Amniotic epithelial cell (primary cell): Measurements from ENCODE around the gene FAM171A2.
A peak's percentile ranks its signal among the peaks of the same experiment; 100 is the strongest.
"Not testable (repeated sequence)": the region's sequence is repeated elsewhere in the genome, so short reads cannot be mapped to it uniquely, and the experiment has no call there.

ENCODE experiments used
- DNase-seq: peaks from one replicate; pipeline ENCODE4 v3.0.0-alpha.2; 2010; ENCODE audit warnings: low read depth

The FAM171A2 gene

DNA sequence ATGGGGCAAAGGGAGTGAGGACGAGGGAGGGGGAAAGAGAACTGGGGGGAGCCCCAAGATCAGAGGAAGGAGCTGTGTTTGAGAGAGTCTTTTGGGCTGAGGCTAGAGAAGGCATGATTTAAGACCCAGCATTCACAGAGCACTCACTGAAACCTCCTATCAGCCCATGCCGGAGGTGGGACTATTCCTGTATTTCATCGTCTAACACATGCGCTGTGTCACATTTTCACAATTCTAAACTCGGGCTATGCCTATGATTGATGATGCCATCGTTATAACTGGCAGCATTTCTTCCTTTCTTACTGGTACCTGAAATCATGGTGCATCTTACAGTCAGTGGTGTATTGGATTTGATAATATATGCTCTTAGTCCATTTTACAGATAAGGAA is 3.5 kb downstream of the FAM171A2 start:
- no peak for DNase-seq

DNA sequence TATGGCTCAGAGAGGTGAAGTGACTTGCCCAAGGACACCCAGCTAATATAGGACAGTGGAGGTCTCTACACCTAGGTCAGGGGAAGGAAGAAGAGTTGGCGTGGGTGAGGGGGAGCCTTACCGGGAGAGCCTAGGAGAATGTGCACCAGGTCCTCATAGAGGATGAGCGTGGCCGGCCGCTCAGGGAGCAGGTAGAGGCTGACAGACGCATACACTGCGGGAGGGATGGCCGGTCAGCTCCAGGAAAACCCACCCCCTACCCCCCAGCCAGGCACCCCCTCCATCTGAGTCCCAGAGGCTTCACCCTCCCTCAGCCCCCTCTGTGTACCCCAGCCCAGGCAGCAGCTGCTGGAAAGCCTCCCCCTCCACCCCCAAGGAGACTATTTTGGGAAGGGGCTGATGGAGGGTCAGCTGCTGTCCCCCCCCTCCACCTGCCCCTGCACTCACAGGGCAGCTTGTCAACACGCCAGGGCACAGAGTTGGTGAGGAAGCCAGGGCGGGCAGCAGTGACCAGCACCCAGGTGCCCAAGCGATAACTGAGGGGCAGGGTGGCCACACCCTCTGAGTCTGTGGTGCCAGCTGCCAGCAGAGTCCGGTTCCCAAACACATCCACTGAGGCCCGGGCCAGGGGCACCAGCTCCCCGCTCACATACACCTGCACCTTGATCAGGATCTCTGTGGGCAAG is 4.1 kb downstream of the FAM171A2 start:
- no peak for DNase-seq

DNA sequence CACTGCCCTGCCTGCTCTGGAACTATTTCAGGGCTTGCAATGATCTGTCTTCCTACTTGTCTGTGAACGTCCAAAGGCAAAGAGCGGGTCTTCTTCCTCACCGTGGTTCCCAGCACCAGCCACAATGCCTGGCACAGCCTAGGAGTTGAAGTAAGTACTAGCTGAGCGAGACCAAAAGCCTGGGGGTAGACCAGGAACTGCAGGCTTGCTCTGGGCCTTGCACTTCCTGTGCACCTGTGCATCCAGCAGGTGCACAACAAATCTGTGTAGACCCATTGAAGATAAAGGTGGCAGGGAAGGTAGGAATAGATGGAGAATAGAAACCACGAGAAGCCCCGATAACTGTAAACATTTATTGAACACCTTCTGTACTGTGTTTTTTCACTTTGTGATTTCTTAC is 4.6 kb downstream of the FAM171A2 start:
- DNase-seq, result no peak

DNA sequence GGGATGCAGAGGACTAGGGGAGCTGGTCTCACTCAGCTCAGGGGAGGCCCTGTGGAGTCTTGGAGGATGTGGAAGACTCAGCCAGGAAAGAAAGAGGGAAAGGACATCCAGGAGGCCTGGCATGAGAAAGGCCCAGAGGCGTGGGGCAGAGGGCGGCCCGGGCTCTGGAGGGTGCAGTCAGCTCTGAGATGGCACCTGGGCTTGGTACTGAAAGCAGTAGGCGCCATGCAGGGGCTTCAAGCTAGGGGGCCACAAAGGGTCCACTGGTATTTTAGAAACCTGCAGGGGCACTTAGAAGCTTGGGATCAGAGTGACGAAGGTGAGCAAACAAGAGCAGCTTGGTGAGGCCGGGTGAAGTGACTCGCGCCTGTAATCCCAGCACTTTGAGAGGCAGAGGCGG is 5.6 kb downstream of the FAM171A2 start:
- DNase-seq, result no peak

DNA sequence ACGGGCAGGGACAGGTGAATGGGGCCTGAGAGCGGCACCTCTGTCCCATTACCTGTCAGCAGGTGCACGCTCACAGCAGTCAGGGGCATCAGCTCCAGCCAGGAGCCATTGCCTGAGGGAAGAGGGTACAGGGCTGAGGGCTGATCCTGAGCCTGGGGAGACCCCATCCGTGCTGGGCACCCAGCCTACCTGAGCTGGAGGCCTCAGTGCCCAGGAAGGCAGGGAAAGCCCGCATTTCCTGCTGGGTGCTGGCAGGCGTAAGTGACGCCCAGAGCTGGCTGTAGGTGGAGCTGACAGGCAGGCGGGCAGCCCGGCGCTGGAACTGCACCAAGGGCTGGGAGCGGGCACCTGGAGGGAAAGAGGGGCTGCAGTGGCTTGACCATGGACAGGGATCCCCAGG is 7.4 kb downstream of the FAM171A2 start:
- DNase-seq, result no peak

DNA sequence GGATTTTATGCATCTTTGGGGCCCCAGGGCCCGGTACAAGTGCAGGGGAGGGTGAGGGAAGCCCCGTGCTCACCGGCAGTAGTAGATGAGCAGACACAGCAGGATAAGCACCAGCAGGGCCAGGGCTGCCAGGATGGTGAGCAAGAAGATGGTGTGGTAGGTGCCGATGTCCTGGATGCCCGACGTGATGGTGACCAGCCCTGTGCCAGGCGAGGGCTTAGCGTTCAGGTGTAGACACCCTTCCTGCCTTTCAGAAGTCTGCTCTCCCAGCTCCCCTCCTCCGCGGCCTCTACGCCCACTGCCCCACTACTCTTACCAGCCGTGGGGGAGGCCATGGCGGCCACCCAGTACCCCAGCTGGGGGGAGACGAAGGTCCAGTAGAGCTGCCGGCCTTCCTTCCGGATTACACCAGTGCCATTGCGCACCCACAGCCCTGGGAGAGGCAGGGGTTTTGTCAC is 8.0 kb downstream of the FAM171A2 start:
- no peak for DNase-seq

DNA sequence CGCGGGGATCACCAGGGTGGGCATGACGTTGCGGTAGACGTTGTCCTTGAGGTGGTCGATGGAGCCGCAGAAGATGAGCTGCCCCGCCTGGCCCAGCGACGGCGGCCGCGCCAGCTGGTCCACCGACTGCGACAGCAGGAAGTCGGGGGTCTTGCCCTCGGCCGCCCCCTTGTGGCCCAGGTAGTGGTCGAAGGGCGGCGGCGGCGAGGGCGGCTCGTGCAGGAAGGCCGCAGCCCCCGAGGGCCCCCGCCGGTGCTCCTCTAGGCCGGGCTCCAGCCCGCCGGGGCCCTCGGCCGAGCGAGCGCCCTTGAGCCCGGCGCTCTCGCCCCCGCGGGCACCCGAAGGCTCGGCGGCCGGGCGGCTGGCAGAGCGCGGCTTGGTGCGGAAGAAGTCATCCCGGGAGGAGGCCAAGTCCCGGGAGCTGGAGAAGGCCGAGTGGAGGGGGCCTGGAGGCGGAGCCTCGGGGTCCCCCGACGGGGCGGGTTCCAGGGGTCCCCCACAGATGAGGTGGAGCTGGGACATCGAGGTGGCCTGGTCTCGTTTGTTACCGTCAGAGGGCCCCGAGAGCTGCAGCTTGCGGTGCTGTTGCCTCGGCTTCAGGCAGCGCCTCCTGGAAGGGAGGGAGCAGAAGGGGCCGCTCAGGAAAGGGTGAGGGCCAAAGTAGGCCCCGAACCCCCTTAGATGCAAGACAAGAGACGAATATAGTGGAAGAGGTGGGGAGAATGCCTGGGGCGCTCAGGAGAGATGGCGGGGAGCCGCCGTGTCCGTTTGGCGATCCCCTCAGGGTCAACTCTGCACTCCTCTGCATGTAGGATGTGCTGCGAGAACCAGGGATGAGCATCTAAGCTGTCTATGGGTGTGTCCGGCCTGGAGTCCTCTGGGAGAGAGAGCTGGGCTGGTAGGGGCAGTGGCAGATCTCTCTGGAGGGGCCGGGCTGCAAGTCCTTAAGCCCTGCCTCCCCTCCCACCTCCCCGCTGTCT is 8.8 kb downstream of the FAM171A2 start:
- DNase-seq, result no peak

DNA sequence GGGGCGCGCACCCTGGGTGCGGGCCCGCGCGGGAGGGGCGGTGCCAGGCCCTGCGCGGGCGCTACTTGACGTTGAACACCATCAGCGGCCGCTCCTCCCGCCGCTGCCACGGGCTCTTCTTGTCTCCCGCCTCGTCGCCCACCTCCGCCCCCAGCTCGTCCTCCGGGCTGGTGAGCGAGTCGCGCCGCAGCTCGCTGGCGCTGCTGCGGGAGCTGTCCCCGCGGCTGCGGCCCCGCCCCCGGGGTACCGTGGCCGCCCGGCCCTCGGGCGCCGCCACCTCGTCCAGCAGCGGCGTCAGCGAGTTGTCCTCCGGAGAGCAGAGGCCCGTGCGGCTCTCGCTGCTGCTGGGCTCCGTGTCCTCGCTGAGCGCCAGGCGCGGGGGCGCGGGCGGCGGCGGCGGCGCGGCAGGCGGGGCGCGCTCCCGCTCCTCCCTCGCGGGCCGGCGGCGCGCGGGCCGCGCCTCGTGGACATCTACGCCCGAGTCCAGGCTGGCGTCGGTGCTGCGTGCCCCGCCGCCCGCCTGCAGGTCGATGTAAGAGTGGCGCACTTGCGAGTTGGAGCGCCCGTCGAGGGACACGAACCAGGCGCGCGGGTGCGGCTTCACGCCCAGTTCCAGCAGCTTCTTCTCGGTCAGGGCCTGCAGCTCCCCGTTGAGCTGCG is 9.9 kb downstream of the FAM171A2 start:
- no peak for DNase-seq

DNA sequence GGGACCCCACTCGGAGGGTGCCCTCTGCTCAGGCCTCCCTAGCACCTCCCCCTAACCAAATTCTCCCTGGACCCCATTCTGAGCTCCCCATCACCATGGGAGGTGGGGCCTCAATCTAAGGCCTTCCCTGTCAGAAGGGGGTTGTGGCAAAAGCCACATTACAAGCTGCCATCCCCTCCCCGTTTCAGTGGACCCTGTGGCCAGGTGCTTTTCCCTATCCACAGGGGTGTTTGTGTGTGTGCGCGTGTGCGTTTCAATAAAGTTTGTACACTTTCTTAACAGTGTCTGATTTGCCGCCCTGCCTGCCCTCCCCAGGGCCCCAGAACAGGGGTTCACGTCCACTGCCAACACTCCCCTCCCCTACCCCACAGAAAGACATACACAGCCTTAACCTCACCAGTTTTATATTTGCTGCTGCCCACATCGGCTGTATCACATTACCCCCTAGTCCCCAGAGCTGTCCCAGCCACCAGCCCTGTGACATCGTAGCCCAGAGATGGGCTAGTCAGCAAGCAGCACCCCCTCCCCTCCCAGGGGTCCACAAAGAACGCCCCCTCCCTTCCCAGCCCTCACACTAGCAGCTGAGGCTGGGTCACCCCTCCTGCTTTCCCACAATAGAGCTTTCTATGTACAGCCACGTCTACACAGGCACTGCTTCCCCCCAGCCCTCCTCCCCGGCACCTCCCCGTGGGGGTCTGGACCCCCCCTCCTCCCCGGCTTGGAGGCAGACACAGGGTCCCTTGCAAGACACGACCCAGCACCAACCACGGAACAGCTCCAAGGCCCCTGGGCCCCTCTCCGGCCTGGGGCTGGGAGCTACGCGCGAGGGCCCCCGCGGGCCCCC is 10.6 kb downstream of the FAM171A2 start:
- DNase-seq, result no peak

DNA sequence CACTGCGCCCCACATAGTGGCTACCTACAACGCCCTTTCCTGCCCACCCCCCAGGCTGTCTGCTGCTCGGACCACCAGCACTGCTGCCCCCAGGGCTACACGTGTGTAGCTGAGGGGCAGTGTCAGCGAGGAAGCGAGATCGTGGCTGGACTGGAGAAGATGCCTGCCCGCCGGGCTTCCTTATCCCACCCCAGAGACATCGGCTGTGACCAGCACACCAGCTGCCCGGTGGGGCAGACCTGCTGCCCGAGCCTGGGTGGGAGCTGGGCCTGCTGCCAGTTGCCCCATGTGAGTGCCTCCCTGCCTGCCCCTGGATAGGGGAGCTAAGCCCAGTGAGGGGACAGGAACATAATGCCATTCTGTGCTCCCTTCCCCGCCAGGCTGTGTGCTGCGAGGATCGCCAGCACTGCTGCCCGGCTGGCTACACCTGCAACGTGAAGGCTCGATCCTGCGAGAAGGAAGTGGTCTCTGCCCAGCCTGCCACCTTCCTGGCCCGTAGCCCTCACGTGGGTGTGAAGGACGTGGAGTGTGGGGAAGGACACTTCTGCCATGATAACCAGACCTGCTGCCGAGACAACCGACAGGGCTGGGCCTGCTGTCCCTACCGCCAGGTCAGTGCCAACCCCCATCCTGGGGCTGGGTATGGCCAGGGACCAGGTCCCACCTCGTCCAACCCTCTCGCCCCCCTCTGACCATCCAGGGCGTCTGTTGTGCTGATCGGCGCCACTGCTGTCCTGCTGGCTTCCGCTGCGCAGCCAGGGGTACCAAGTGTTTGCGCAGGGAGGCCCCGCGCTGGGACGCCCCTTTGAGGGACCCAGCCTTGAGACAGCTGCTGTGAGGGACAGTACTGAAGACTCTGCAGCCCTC is 11.5 kb downstream of the FAM171A2 start:
- DNase-seq, result no peak

DNA sequence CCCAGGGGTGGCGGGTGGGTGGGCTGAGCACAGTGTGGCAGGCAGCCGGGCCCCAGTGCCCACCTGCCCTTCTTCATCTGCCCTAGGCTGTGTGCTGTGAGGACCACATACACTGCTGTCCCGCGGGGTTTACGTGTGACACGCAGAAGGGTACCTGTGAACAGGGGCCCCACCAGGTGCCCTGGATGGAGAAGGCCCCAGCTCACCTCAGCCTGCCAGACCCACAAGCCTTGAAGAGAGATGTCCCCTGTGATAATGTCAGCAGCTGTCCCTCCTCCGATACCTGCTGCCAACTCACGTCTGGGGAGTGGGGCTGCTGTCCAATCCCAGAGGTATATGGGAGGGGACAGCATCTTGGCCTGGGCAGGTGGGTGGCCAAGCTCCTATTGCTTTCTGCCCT is 12.2 kb downstream of the FAM171A2 start:
- DNase-seq, result no peak

DNA sequence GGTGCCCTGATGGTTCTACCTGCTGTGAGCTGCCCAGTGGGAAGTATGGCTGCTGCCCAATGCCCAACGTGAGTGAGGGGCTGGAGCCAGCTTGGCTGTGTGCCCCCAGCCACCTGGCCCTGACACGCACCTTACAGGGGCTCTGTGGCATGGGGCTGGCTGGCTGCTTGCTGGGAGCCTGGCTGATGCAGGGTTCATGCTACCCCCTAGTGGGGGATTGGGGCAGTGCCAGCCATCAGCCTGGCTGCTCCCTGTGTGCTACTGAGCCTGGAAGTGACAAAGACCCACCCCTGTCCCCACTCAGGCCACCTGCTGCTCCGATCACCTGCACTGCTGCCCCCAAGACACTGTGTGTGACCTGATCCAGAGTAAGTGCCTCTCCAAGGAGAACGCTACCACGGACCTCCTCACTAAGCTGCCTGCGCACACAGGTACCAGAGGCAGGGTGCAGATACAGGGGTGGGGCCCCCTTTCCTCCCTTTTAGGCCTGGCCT is 12.9 kb downstream of the FAM171A2 start:
- DNase-seq, result peak; percentile 38

DNA sequence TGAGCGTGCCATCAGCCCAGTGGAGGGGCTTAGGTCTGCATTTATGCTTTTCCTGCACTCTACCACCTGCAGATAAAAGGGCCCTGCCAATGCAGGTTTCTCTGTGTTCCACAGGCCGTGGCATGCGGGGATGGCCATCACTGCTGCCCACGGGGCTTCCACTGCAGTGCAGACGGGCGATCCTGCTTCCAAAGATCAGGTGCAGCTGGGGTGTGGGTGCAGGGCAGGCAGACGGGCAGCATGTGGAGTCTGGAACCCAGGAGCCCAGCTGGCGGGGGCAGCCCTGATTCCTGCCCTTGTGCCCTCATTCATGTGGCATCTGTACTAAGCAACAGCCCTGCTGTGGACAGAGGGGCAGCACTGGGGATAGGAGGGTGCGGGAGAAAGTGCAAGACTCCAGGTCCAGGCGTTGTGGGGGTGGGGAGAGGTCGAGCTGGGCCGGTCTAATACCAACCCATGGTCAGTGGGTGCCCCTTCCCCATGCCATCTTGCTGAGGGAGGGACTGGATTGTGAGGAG is 14.0 kb downstream of the FAM171A2 start:
- DNase-seq, result no peak

DNA sequence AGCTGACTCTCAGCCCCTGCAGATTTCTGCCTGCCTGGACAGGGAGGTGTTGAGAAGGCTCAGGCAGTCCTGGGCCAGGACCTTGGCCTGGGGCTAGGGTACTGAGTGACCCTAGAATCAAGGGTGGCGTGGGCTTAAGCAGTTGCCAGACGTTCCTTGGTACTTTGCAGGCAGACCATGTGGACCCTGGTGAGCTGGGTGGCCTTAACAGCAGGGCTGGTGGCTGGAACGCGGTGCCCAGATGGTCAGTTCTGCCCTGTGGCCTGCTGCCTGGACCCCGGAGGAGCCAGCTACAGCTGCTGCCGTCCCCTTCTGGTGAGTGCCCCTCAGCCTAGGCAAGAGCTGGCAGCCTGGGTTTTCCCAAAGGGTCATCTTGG is 14.7 kb downstream of the FAM171A2 start:
- DNase-seq, result no peak

DNA sequence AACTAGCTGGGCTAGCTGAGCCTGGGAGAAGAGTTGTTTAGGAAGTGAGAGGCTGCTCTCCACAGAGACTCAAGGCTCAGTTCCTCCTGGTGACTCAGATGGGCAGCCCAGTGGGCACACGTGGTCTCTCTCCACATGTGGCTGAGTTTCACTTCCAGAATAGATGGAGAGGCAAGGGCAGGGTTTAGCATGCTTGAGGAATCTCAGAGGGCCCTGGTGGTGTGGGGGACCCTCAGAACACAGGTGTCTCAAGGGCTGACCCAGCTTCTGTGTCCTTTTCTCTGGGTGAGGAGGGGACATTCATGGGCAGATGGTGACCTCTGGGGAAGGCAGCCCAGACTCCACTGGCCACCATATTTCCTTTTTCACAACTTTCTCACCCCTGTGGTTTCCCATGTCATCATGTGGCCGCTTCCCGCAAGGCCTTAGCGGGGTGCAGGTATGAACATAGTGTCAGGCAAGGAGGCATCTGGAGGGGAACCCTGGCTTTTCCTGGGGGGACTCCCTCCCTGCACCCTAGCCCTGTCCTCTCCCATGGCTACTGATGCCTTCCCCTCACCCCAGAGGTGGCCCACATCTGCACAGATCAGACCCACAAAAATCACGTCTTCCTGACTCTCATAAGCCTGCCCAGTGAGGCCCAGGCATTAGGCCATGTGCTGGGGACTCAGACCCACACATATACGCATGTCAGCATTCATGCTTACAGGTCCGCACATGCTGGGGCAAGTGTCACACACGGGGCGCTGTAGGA is 15.2 kb downstream of the FAM171A2 start:
- no peak for DNase-seq

DNA sequence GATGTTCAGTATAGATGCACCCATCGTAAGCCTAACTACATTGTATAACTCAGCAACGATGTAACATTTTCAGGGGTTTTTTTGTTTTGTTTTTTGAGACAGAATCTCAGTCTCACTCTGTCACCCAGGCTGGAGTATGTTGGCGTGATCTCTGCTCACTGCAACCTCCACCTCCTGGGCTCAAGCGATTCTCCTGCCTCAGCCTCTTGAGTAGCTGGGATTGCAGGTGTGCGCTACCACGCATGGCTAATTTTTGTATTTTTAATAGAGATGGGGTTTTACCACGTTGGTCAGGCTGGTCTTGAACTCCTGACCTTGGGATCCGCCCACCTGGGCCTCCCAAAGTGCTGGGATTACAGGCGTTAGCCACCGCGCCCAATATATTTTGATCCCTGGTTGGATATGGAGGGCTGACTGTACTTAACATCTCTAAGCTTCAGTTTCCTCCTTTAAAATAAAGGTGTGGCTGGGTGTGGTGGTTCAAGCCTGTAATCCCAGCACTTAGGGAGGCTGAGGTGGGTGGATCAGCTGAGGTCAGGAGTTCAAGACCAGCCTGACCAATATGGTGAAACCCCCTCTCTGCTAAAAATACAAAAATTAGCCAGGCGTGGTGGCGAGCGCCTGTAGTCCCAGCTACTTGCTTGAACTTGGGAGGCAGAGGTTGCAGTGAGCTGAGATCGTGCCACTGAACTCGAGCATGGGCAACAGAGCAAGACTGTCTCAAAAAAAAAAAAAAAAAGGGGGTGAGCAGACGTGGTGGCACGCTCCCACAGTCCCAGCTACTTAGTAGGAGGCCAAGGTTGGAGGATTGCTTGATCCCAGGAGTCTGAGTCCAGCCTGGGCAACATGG is 16.2 kb downstream of the FAM171A2 start:
- not testable (repeated sequence) for DNase-seq

DNA sequence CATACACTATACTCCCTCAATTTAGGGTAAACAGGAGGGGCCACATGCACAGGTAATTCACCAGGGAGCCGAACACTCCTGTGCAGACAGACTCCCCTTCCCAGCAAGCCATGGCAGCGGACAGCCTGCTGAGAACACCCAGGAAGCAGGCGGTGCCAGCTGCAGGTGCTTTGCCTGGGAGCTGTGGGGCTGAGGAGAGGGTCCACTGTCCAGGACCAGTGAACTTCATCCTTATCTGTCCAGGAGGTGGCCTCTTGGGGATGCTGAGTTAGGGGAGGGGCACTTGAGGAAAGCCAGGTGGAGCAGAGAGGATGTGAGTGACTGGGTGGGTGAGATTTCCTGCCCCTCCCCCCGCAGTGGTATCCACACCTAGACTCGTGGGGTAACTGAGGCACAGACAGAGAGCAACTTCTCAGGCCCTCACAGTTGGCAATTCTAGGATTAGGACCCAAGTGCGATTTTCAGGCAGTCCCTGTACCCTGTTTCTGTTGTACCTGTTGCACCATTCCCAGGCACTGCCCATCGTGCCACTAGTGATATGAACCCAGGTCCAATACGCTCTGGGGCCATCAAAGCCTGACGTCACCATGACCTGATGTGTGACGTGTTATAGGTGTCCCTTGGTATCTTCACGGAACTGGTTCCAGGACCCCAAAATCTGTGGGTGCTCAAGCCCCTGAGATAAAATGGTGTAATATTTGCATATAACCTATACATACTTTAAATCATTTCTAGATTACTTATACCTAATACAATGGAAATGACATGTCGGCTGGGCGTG is 17.4 kb downstream of the FAM171A2 start:
- DNase-seq, result no peak

DNA sequence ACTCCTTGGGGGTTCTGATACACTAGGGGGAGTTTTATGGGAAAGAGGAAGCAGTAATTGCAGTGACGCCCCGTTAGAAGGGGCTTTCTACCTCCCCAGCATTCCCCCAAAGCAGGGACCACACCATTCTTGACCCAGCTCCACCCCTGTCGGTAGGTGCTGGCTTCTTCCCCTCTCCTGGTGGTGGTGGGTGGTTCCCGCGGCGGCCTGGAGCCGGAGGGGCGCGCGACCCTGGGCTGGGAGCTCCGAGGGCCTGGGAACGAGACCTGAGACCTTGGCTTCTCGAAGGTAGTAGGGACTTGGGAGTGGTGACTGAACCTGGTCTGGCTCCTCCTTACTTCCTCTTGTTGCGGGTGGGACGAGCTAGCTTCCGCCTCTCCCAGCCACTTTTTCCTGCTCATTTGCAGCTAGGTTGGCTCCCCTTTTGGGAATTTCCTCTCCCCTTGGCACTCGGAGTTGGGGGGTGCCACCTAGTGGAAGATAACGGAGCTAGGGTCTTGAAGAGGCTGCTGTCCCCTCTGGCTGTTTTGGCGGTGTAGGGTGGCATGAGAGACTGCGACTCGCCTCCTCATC is 18.1 kb downstream of the FAM171A2 start:
- DNase-seq, result peak; percentile 38
